Spinal cord (tissue), 10 donors: ENCODE results near the gene PRKRA. TPM values are rescaled to one million over a fixed set of nuclear protein-coding genes. Genes with fewer than 3 reads are reported as not detected.

Experiments used
- DNase-seq, 6 donors: peaks; one replicate each; pipeline versions ENCODE4 v3.0.0 to v3.0.0-alpha.2; 2013 to 2015; ENCODE audit warnings: low spot score in 6 of 6, low read depth in 4 of 6
- H3K27ac ChIP-seq: one replicate; pipeline ENCODE4 v1.5.1; 2013; ENCODE audit warnings: low read depth, low read length, control low read depth
- H3K27me3 ChIP-seq: one replicate; pipeline ENCODE4 v1.6.1; 2013; ENCODE audit warnings: low read length; ENCODE audit not compliant: control insufficient read depth, insufficient read depth
- H3K36me3 ChIP-seq: one replicate; pipeline ENCODE4 v1.6.1; 2013; ENCODE audit warnings: low read length; ENCODE audit not compliant: control insufficient read depth, insufficient read depth
- H3K4me1 ChIP-seq: one replicate; pipeline ENCODE4 v1.6.1; 2013; ENCODE audit warnings: low read length; ENCODE audit not compliant: control insufficient read depth, insufficient read depth
- H3K4me3 ChIP-seq: one replicate; pipeline ENCODE4 v1.5.1; 2013; ENCODE audit warnings: low read depth, low read length, control low read depth
- H3K9me3 ChIP-seq: one replicate; pipeline ENCODE4 v1.6.1; 2013; ENCODE audit warnings: low read length; ENCODE audit not compliant: control insufficient read depth, insufficient read depth
- WGBS: methylation state at CpG from one replicate; pipeline ENCODE4 v1.1.5; 2013; ENCODE audit warnings: missing lambda C conversion rate; ENCODE audit not compliant: insufficient coverage; 5-methylcytosine and 5-hydroxymethylcytosine counted together
- long read RNA-seq, 4 donors: transcript quantifications; one replicate each; lab custom pipeline, GENCODE V29; 2026
- polyA plus RNA-seq, 2 donors: library from polyadenylated mRNA; unstranded; fragments of 120-200 nt; gene quantifications; one replicate each; pipeline ENCODE4 v1.2.1, GENCODE V29; 2013; ENCODE audit not compliant: insufficient read length in 2 of 2
- total RNA-seq, 2 donors: library from RNA; depleted of rRNA in 1 of 2; stranded (reverse); fragments of 120-200 nt in 1 of 2; fragments of >200 nt in 1 of 2; gene quantifications; one replicate each; pipeline versions ENCODE4 v1.2.3 to v1.2.4, GENCODE V29; 2013 to 2014
- donor health status: healthy.

The PRKRA gene
- total RNA-seq: 10 to 100 TPM; 72.3 to 75.8 TPM
- 10 to 100 TPM; 92.5 to 92.7 TPM for polyA plus RNA-seq
- long read RNA-seq, donor 1, transcript PRKRA-201 (8 exons, 1,826 nt): major isoform, 35 of 63 reads
- long read RNA-seq, donor 1, partial matches to known transcripts: 21 of 63 reads
- long read RNA-seq, donor 1, other reads (novel, unspliced or antisense): 0 of 63 reads
- long read RNA-seq, donor 2, transcript PRKRA-201 (8 exons, 1,826 nt): major isoform, 11 of 15 reads
- long read RNA-seq, donor 2, partial matches to known transcripts: 0 of 15 reads
- long read RNA-seq, donor 2, other reads (novel, unspliced or antisense): 0 of 15 reads
- long read RNA-seq, donor 3, transcript PRKRA-201 (8 exons, 1,826 nt): major isoform, 17 of 22 reads
- long read RNA-seq, donor 3, partial matches to known transcripts: 0 of 22 reads
- long read RNA-seq, donor 3, other reads (novel, unspliced or antisense): 0 of 22 reads
- long read RNA-seq, donor 4, transcript PRKRA-201 (8 exons, 1,826 nt): major isoform, 16 of 31 reads
- long read RNA-seq, donor 4, partial matches to known transcripts: 6 of 31 reads
- long read RNA-seq, donor 4, other reads (novel, unspliced or antisense): 0 of 31 reads

GRCh38 chr2:178450774-178451525 lies at the start of gene PRKRA, which contains the start of gene PJVK:
TSS of gene PRKRA (minus strand) at chr2:178451175. CDS start at chr2:178451030, 145 bp downstream.
TSS of gene PJVK (plus strand) at chr2:178451378. CDS start at chr2:178453410, 2,032 bp downstream.
- Histone ChIP-seq H3K27me3 (no peaks in the 10 kb centered on the region), H3K4me1 (peaks cover 17% of the 10 kb centered on the region), H3K4me3 (peak within 1 kb of the TSS; percentile 90), H3K9me3 (no peaks in the 10 kb centered on the region), H3K27ac (peak within 1 kb of the TSS; percentile 98), H3K36me3 (peaks cover 9% of the 10 kb centered on the region)
- DNase-seq: peak; percentile 93 to 99 (median 94)
- under 1% methylated on average over 76 of the region's 76 CpGs for WGBS

- DNase-seq: no peak
- H3K27me3 ChIP-seq: no peaks in the 10 kb centered on the region
- H3K4me3 ChIP-seq: no peak overlapping the region
- H3K36me3 ChIP-seq: peaks cover 15% of the 10 kb centered on the region
- no peaks in the 10 kb centered on the region for H3K9me3 ChIP-seq
- no peak overlapping the region for H3K27ac ChIP-seq
- no peaks in the 10 kb centered on the region for H3K4me1 ChIP-seq
- WGBS: no CpG with 5 or more reads among the region's 3 CpGs
Observed at GRCh38 chr2:178499640-178500039, 48.7 kb upstream of the PRKRA start.

- H3K27me3 ChIP-seq: no peaks in the 10 kb centered on the region
- no peaks in the 10 kb centered on the region for H3K9me3 ChIP-seq
- no peak overlapping the region for H3K27ac ChIP-seq
- no peak overlapping the region for H3K4me3 ChIP-seq
- DNase-seq: no peak
- peaks cover 22% of the 10 kb centered on the region for H3K36me3 ChIP-seq
- H3K4me1 ChIP-seq: no peaks in the 10 kb centered on the region
Observed at GRCh38 chr2:178498137-178498536, 47.2 kb upstream of the PRKRA start.

- H3K4me3 ChIP-seq: no peak overlapping the region
- H3K4me1 ChIP-seq: no peaks in the 10 kb centered on the region
- no peak overlapping the region for H3K27ac ChIP-seq
- no peaks in the 10 kb centered on the region for H3K9me3 ChIP-seq
- no peaks in the 10 kb centered on the region for H3K27me3 ChIP-seq
- peak in 1 of 6 donors; percentile 7 for DNase-seq
- WGBS: 83% methylated on average over 1 of the region's 4 CpGs
- H3K36me3 ChIP-seq: peaks cover 20% of the 10 kb centered on the region
Observed at GRCh38 chr2:178496049-178496448, 45.1 kb upstream of the PRKRA start.

- Histone ChIP-seq H3K4me1 (no peaks in the 10 kb centered on the region), H3K4me3 (no peak overlapping the region), H3K36me3 (peaks cover 22% of the 10 kb centered on the region), H3K27ac (no peak overlapping the region), H3K9me3 (no peaks in the 10 kb centered on the region), H3K27me3 (no peaks in the 10 kb centered on the region)
- no peak for DNase-seq
- 87% methylated on average over 6 of the region's 6 CpGs for WGBS
Observed at GRCh38 chr2:178491612-178492011, 40.6 kb upstream of the PRKRA start.

- Histone ChIP-seq H3K27ac (no peak overlapping the region), H3K4me1 (no peaks in the 10 kb centered on the region)
- no CpG with 5 or more reads among the region's 3 CpGs for WGBS
Observed at GRCh38 chr2:178485356-178485755, 34.4 kb upstream of the PRKRA start.

GRCh38 chr2:178484245-178485041 lies 33.5 kb upstream of the PRKRA start:
- Histone ChIP-seq H3K9me3 (no peaks in the 10 kb centered on the region), H3K36me3 (peaks cover 5% of the 10 kb centered on the region), H3K4me1 (peaks cover 4% of the 10 kb centered on the region), H3K27me3 (no peaks in the 10 kb centered on the region), H3K4me3 (no peak overlapping the region), H3K27ac (no peak overlapping the region)
- WGBS: 49% methylated on average over 4 of the region's 6 CpGs
- peak in 2 of 6 donors; percentile 74 to 87 for DNase-seq

More at GRCh38 chr2:178485356-178485755, 34.4 kb upstream of the PRKRA start:
- peaks cover 5% of the 10 kb centered on the region for H3K36me3 ChIP-seq
- H3K9me3 ChIP-seq: no peaks in the 10 kb centered on the region
- no peaks in the 10 kb centered on the region for H3K27me3 ChIP-seq
- no peak overlapping the region for H3K4me3 ChIP-seq
- no peak for DNase-seq

GRCh38 chr2:178482437-178482836 lies 31.5 kb upstream of the PRKRA start:
- Histone ChIP-seq H3K27ac (no peak overlapping the region), H3K27me3 (no peaks in the 10 kb centered on the region), H3K4me1 (peaks cover 8% of the 10 kb centered on the region), H3K9me3 (no peaks in the 10 kb centered on the region), H3K4me3 (no peak overlapping the region), H3K36me3 (peaks cover 5% of the 10 kb centered on the region)
- no peak for DNase-seq
- 100% methylated on average over 2 of the region's 4 CpGs for WGBS
